HG03575 (cell line): Measurements from ENCODE around the gene POM121C.
"Not testable (repeated sequence)": the region's sequence is repeated elsewhere in the genome, so short reads cannot be mapped to it uniquely, and the experiment has no call there.

ENCODE experiments used
- ATAC-seq: cut with Tn5 transposase; IDR thresholded peaks from one replicate; pipeline ENCODE4 v1.9.1; 2021; ENCODE audit not compliant: unreplicated experiment, insufficient number of reproducible peaks, low FRiP score; ENCODE audit errors: extremely low read depth

Gene POM121C

DNA sequence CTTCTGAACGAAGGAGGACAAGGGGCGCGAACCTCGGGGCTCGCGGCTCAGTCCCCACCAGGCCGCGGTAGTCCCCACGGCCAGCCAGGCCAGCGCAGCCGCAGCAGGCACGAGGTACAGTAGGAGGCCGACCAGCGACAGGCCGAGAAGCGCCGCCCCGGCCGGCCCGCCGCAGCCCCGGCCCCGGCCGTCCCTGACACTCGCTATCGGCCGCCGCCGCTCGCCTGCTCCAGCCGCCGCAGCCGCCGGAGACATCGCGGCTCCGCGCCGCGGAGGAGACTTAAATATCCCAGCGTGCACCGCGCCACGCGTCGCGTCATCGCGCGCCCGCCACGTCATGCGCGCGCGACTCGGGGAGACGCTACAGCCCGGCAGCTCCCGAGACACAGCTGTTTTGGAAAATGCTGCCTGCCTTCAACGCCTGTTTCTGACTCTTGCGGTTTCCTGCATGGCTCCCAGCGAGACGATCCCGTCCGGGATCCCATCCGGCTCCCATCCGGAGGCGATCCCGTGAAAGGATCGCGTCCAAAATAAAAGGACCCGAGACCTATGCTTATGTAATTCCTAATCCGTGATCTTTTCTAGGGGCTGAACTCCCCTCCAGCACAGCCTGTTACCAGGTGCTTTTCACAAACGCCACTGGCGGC, 43.5 kb downstream of the POM121C start:
- ATAC-seq = peak; percentile 54

DNA sequence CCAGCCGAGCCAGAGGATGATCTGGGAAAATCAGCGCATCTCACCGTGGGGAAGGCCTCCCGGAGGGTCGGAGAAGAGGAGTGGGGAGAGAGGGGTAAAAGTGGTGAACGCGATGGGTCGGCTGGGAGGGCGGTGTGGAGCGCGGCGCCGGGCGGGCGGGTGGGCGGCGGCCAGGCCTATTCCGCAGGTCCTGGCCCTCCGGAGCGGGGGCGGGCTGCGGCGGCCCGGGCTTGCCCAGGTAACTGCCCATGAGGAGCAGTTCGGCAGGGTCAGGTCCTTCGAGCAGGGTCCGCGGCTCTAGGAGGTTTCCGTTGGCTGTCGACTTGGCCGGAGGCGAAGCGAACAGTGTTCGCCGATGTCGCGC, 44.0 kb downstream of the POM121C start:
- not testable (repeated sequence) for ATAC-seq

DNA sequence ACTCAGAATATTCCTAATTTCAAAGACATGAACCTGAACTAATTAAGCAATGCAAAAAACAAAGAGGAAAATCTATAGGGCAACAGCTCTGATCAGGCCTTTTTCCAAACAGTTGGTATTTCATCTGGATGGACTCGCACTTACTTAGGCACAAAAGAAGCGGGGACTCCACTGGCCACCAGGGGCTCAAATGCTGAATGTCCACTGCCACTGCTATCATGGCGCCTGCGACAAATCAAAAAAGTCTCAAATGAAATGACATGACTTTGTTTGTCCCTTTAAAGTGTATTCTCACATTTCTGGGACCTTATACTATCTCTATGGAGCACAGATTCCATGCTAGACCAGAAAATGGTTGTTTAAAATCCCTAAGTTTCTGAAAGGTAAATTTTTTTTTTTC, 47.1 kb downstream of the POM121C start:
- ATAC-seq = not testable (repeated sequence)

DNA sequence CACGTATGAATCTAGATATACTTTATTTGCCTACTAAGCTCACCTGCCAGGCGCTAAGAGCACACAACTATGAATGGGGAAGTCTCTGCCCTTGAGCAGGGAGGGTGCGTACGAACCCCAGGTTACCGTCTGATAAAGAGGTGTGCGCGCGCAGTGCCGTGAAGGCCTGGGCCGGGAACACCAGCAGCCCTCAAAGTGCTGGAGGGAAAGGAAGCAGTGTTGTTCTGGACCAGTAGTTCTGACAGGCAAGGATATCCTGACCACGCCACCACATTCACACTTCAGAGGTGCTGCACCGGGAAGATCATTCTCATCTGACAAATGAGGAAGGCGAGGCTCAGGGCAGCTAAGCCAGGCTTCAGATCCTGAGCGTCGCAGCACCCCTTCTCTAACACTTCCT, 62.6 kb downstream of the POM121C start:
- not testable (repeated sequence) for ATAC-seq

DNA sequence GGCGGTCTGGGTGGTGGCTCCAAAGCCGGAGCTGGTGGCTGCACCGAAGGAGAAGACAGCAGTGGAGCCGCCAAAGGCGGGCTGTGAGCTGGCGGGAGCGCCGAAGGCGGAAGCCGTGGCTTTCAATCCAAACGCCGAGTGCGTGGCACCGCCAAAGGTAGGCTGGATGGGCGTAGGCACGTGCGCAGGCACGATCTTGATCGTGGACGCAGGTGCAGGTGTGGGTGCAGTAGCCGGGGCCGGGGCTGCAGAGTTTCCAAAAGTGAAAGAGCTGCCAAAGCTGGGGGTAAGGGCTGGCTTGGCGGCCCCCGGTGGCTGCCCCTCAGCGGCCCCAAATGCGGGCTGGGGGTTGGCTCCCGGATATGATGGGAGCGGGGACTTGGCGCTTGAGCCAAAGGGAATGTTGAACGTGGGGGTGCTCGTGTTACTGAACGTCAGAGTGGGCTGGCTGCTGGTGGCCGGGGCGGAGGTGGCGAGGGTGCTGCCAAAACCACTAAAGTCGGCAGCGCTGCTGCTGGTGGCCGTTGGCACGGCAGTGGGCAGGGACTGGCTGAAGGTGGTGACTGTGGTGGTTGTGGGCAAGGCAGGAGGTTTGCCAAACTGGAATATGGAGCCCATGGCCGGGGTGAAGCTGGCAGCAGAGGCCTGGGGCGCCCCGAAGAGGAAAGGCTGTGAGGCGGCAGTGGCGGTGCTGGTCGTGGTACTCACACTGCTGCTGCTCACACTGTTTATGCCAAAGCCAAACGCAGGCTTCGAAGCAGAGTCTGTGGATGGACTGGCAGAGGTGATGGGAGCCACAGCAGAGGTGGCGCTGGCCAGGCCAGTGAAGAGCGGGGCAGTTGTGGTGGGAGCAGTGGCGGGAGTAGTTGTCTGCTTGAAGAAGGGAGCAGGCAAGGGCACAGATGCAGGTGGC, 64.0 kb downstream of the POM121C start:
- not testable (repeated sequence) for ATAC-seq

DNA sequence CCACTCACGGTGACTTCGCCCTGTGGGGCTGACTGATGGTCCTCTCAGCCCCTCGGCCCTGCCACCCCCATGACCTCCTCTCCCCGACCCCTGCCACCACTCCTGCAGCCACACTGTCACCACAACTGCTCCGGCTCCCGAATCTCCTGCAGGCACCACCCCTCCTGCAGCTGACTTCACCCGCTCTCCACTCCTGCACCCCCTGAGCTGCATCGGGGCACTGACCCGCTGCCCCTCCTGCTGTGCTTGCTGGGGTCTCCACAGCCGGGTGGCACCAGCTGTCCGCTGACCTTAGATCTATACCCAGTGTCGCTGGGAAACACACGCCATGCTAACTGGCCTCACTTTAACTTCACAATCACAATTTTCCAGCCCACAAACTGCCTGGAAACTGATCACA, 65.9 kb downstream of the POM121C start:
- ATAC-seq = not testable (repeated sequence)

DNA sequence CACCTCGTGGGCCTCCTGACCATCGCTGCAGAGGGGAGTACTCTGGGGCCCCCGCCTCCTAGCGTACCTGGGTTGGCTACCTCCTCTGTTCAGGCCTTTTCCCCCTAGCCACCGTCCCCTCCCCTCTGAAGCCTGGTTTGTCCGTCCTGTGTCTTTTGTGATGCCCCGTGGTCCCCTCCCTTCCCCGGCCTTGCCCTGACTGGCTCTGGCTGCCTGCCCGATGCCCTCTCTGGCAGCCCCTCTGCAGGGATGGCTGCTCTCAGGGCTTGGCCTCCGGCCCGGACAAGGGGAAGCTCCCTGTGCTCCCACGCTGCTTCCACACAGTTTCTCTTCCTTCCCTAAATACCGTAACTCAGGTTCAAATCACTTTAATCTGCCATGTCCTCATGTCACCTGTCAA, 66.4 kb downstream of the POM121C start:
- not testable (repeated sequence) for ATAC-seq

DNA sequence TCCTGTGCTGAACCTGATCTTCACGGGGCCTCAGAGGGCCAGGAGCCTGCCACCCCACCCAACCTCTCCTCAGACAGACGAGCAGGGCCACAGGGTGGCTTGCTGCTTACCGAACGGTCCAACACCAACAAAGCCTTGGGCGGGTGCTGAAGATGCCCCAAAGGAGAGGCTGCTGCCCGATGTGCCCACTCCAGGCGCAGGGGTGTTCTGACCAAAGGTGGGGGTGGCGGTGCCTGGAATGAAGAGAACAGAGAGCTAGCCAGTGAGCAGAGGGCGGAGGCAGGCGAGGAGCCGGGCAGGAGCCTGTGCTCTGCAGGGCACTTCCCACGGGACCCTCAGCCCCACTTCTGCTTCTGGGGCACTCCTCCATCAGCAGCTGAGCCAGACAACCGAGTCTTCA, 66.9 kb downstream of the POM121C start:
- ATAC-seq = not testable (repeated sequence)

DNA sequence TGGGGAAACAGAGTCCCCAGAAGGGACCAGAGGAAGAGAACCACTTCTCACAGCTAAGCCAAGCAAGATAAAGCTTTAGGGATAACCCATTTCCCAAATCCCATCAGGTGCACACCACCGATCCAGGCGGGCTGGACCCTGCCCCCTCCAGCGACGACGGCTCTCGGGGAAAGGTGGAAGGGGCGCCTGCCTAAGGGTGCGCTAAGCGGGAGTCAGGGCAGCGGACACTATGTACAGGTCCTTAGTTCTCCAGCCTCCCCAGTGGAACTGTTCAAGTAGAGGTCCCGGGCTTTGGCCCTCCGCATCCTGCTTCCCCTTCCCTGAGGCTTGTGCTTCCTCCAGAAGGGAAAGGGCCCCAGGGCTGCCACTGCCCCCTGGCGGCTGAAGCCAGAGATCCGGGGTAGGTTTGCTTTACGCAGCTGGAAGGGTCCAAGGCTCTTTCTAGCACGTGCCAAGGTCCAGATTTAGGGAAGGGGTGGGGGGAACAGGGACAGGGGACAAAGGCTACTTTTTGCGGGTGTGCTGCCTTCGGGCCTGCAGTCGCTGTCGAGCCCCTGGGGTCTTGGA, 67.7 kb downstream of the POM121C start:
- ATAC-seq = not testable (repeated sequence)

DNA sequence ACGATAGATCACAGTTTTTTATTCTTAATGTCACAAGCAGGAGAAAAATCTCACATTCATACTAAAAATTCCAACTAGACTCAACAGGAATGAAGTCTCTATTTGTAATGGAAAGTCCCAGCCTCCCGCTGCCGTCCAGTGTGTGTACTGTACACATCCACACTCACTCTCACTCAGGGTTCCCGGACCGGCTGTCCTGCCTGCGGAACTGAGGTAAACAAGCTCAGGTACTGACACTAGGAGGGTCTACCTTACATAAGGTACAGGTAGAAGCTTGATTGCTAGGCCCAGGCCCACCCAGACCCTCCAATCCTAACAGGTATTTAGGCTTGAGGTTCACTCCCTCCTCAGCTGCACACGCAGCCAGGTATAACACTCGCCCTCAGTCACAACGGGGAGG, 69.3 kb downstream of the POM121C start:
- ATAC-seq = not testable (repeated sequence)

DNA sequence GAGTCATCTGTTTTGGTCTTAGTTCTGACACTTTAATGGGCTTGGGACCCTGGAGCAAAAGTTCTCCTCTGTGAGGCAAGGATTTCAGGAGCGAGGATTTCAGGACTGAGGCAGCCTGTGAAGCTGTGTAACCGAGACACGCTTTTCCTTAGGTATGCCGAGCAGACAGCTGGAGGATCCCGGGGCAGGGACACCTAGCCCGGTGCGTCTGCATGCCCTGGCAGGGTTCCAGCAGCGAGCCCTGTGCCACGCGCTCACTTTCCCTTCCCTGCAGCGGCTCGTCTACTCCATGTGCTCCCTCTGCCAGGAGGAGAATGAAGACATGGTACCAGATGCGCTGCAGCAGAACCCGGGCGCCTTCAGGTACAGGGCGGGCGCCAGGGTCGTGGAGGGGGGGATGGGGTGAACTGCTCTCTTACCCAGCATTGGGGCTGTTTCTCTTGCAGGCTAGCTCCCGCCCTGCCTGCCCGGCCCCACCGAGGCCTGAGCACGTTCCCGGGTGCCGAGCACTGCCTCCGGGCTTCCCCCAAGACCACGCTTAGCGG, 70.2 kb downstream of the POM121C start:
- ATAC-seq = not testable (repeated sequence)

DNA sequence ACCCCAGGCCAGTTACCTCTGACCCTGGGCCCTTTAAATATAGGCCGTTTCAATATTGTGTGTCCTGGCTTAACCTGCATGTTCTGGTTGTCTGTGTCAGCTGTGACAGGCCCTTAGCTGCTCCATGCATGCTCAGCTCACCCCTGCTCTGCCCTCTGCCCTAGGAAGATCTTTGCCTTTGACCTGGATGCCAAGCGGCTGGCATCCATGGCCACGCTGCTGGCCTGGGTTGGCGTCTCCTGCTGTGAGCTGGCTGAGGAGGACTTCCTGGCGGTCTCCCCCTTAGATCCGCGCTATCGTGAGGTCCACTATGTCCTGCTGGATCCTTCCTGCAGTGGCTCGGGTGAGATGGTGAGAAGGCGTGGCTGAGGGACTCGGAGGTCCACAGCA, 70.7 kb downstream of the POM121C start:
- not testable (repeated sequence) for ATAC-seq

DNA sequence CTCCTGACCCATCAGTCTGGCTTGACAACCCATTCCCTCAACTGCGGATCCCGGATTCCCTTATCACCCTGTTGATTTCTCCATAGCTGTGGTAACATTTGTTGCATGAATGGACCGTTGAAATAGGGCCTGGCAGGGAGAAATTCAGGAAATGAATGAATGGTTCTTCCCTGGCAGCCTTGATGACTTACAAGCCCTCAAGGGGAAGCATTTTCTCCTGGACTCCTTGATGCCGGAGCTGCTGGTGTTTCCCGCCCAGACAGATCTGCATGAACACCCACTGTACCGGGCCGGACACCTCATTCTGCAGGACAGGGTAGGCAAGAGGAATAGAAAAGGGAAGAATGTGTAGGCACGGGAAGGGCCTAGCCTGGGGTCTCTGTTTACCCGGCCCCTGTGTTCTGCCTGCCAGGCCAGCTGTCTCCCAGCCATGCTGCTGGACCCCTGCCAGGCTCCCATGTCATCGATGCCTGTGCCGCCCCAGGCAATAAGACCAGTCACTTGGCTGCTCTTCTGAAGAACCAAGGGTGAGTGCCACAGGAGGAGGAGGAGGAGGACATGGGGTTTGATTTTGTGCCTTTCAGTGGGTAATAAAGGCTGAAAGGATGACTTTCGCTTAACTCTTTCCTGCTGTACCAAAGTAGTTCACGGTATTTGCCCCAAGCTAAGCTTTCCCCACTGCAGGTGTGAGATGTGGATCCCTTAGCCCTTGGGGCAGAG, 71.2 kb downstream of the POM121C start:
- ATAC-seq = not testable (repeated sequence)

DNA sequence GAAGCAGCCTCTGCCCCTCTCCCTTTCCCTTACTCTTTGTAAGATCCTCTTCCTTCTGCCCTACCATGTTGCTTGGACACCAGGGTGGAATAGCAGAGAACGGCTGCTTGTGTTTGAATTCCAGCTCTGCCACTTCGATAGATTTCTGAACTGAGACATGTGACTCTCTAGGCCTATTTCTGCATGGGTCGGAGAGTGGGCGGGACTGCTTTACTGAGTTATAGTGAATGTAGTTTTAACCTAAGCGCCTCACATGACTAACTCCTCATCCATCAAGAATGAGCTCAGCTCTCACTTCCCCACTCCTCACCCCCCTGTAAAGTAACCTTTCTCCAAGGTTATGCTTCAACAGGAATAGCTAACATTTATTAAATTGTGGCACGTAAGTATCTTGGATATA, 71.9 kb downstream of the POM121C start:
- not testable (repeated sequence) for ATAC-seq

DNA sequence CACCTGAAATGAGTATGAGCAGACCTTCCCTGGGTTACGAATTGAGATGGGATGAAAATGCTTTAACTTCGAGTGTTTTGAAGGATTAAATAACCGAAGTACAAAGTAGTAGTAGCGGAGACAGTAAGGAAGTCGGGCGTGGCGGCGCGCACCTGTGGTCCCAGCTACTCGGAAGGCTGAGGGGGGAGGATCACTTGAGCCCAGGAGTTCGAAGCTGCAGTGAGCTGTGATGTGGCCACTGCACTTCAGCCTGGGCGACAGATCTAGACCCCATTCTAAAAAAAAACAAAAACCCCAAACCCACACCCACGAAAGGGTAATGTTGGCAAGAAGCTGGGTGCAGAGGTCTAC, 75.3 kb downstream of the POM121C start:
- not testable (repeated sequence) for ATAC-seq

DNA sequence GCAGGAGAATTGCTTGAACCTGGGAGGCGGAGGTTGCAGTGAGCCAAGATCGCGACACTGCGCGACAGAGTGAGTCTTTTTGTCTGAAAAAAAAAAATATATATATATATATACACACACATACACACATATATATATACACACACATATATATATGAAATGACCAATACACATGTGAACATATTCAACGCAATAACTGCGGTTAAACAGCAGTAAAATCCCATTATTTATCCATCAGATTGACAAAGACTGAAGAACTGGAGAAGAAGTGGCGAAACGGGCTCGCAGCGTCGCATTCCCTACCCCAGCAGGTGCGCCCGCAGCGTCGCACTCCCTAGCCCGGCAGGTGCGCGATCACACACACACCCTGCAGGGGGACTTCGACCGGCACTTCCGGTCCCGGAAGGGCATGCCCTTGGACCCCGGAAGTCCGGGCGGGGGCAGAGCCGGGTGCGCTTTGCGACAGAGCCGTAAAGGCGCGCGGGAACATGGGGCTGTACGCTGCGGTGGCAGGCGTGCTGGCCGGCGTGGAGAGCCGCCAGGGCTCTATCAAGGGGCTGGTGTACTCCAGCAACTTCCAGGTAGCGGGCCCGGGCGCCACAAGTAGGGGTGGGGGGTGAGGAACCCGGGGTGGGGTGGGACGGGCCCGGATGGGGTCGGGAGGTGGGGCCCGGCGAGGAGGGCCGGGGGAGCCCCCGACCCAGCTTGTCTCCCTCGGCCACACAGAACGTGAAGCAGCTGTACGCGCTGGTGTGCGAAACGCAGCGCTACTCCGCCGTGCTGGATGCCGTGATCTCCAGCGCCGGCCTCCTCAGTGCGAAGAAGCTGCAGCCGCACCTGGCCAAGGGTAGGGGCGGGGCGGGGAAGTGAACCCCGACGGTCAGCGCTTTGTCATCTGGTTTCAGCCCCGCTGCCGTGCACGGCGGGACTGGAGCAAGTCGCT, 75.9 kb downstream of the POM121C start:
- peak; percentile 48 for ATAC-seq

DNA sequence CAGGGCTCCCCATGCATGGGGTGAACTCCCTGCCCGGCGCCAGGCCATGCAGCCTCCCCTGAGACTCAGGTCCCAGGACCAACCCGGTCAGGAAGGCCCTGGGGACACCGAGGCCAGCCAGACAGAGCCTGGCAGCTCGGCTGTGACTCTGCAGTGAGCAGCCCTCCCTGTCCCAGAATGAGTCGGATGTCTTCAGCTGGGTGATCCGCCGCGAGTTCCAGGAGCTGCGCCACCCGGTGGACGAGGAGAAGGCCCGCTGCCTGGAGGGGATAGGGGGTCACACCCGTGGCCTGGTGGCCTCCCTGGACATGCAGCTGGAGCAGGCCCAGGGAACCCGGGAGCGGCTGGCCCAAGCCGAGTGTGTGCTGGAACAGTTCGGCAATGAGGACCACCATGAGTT, 81.4 kb downstream of the POM121C start:
- ATAC-seq = not testable (repeated sequence)
